KMS-11 (cell line): ENCODE results near the gene MMP10.

Experiments
- H2AFZ ChIP-seq: fragments of 200-600 bp; sonication (generic); 2 replicates; pipeline ENCODE4 v1.6.1; 2016; ENCODE audit warnings: antibody characterized with exemption, mixed run types, low read depth
- H3K27ac ChIP-seq: fragments of 200-600 bp; sonication (generic); 2 replicates; pipeline ENCODE4 v1.6.1; 2016; ENCODE audit warnings: mild to moderate bottlenecking, mixed run types
- H3K27me3 ChIP-seq: fragments of 200-600 bp; sonication (generic); 2 replicates; pipeline ENCODE4 v1.6.1; 2017; ENCODE audit warnings: mild to moderate bottlenecking, low read depth, mixed run types, moderate library complexity; ENCODE audit not compliant: insufficient read depth
- H3K36me3 ChIP-seq: fragments of 200-600 bp; sonication (generic); 2 replicates; pipeline ENCODE4 v1.6.1; 2017; ENCODE audit warnings: mild to moderate bottlenecking, mixed run types; ENCODE audit not compliant: insufficient read depth
- H3K4me1 ChIP-seq: fragments of 200-600 bp; sonication (generic); 2 replicates; pipeline ENCODE4 v1.6.1; 2016; ENCODE audit warnings: mild to moderate bottlenecking, low read depth, mixed run types; ENCODE audit not compliant: poor library complexity, severe bottlenecking
- H3K4me2 ChIP-seq: fragments of 200-600 bp; sonication (generic); 2 replicates; pipeline ENCODE4 v1.7.0; 2016; ENCODE audit warnings: mild to moderate bottlenecking, mixed run types
- H3K4me3 ChIP-seq: fragments of 200-600 bp; sonication (generic); IDR thresholded peaks from 2 replicates; pipeline ENCODE4 v1.6.1; 2017; ENCODE audit warnings: low read depth, low read length, mixed read lengths; ENCODE audit not compliant: insufficient read depth
- H3K79me2 ChIP-seq: fragments of 200-600 bp; sonication (generic); 2 replicates; pipeline ENCODE4 v1.6.1; 2016; ENCODE audit warnings: low read depth, mixed run types; ENCODE audit not compliant: insufficient read depth
- H3K9ac ChIP-seq: fragments of 200-600 bp; sonication (generic); 2 replicates; pipeline ENCODE4 v1.6.1; 2016; ENCODE audit warnings: mild to moderate bottlenecking, mixed run types
- H4K20me1 ChIP-seq: fragments of 200-600 bp; sonication (generic); 2 replicates; pipeline ENCODE4 v1.6.1; 2016; ENCODE audit warnings: mild to moderate bottlenecking, mixed run types; ENCODE audit not compliant: insufficient read depth
- TF ChIP-seq, protein P1 (sequence below): fragments of 200-600 bp; sonication (generic); conservative IDR thresholded peaks from 2 replicates; pipeline ENCODE4 v1.6.1; 2017; ENCODE audit warnings: low read depth, mild to moderate bottlenecking, antibody characterized with exemption, low read length, moderate library complexity, mixed read lengths

Gene MMP10

DNA sequence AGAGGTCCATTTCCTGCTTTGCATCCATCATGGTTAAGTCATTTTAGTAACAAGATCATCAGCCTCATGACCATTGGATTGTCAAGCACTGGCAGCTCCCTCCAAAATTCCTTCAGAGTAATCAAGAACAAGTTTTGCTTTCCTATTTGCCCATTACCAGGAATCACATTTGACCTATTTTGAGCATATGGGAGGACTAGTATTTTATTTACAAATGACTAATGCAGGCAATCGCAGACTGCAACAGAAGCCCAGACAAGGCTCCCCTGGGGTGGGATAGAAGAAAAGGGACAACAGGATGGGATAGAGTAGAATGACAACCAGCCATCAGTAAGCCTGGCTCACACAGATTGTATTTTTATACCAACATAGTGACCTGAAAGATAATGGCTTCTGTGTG, 9.1 kb downstream of the MMP10 start:
- H3K4me3 ChIP-seq, result no peak overlapping the region
- no peaks in the 10 kb centered on the region for H3K4me1 ChIP-seq
- H3K79me2 ChIP-seq, result no peaks in the 10 kb centered on the region
- H3K36me3 ChIP-seq, result no peaks in the 10 kb centered on the region
- H3K27me3 ChIP-seq, result no peaks in the 10 kb centered on the region
- no peak overlapping the region for H3K9ac ChIP-seq
- TF ChIP-seq, protein P1, sequence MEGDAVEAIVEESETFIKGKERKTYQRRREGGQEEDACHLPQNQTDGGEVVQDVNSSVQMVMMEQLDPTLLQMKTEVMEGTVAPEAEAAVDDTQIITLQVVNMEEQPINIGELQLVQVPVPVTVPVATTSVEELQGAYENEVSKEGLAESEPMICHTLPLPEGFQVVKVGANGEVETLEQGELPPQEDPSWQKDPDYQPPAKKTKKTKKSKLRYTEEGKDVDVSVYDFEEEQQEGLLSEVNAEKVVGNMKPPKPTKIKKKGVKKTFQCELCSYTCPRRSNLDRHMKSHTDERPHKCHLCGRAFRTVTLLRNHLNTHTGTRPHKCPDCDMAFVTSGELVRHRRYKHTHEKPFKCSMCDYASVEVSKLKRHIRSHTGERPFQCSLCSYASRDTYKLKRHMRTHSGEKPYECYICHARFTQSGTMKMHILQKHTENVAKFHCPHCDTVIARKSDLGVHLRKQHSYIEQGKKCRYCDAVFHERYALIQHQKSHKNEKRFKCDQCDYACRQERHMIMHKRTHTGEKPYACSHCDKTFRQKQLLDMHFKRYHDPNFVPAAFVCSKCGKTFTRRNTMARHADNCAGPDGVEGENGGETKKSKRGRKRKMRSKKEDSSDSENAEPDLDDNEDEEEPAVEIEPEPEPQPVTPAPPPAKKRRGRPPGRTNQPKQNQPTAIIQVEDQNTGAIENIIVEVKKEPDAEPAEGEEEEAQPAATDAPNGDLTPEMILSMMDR, result no peak
- H3K4me2 ChIP-seq, result no peak overlapping the region
- H2AFZ ChIP-seq, result no peak overlapping the region
- H3K27ac ChIP-seq, result no peak overlapping the region
- no peaks in the 10 kb centered on the region for H4K20me1 ChIP-seq

DNA sequence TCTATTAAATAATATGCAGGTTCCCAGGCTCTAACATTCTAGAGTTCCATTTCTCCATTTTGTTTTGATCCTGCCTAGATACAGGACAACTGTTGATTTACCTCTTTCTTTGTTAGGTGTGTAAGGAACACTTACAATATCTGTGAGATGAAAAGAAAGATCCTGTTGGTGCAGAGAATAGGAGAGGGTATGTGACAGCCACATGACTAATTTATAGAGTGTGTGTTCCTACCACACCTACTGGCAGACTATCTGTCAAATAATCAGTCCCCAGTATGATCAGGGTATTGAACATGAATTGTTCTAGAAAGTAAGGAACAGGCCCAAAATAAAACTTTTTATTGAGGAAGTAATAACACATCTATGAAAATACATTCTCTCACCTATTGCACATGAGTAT, 10.2 kb downstream of the MMP10 start:
- Histone ChIP-seq H3K4me2 (no peak overlapping the region), H3K4me1 (no peaks in the 10 kb centered on the region), H4K20me1 (no peaks in the 10 kb centered on the region), H3K27ac (no peak overlapping the region), H3K9ac (no peak overlapping the region), H3K36me3 (no peaks in the 10 kb centered on the region), H3K4me3 (no peak overlapping the region), H3K27me3 (no peaks in the 10 kb centered on the region), H3K79me2 (no peaks in the 10 kb centered on the region), H2AFZ (no peak overlapping the region)
- TF ChIP-seq, protein P1, result no peak

DNA sequence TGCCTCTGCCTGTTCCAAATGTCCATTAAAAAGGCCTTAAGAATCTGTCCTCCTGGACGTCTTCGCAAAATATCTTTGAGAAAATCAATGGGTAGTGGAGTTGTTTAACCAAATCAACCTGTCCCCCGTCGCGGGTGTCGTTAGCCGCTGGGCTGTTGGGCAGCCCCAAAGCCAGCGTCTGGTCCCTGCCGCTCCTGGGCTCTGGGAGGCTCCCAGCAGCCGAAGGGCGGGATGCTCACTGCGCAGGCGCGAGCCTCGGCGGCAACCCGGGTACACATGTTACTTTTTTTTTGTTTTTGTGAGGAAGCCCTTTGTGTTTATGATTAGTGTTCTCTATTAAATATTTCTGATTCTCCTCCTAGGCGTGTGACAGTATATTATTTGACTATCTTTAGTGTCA, 12.6 kb downstream of the MMP10 start:
- Histone ChIP-seq H3K36me3 (no peaks in the 10 kb centered on the region), H3K4me2 (no peak overlapping the region), H3K27ac (no peak overlapping the region), H3K4me1 (no peaks in the 10 kb centered on the region), H2AFZ (no peak overlapping the region), H3K9ac (no peak overlapping the region), H4K20me1 (no peaks in the 10 kb centered on the region), H3K79me2 (no peaks in the 10 kb centered on the region), H3K4me3 (no peak overlapping the region), H3K27me3 (no peaks in the 10 kb centered on the region)
- TF ChIP-seq, protein P1, result no peak

- Histone ChIP-seq H3K36me3 (no peaks in the 10 kb centered on the region), H3K79me2 (no peaks in the 10 kb centered on the region), H3K4me1 (no peaks in the 10 kb centered on the region), H3K9ac (no peak overlapping the region), H3K4me2 (no peak overlapping the region), H2AFZ (no peak overlapping the region), H3K27me3 (no peaks in the 10 kb centered on the region), H3K4me3 (no peak overlapping the region), H4K20me1 (no peaks in the 10 kb centered on the region), H3K27ac (no peak overlapping the region)
- TF ChIP-seq, protein P1, result no peak
Observed at GRCh38 chr11:102763440-102763839, 17.0 kb downstream of the MMP10 start.

- no peak overlapping the region for H3K27ac ChIP-seq
- H3K9ac ChIP-seq, result no peak overlapping the region
- H3K36me3 ChIP-seq, result no peaks in the 10 kb centered on the region
- H3K27me3 ChIP-seq, result no peaks in the 10 kb centered on the region
- TF ChIP-seq, protein P1, result no peak
- no peaks in the 10 kb centered on the region for H3K79me2 ChIP-seq
- no peak overlapping the region for H2AFZ ChIP-seq
- H3K4me1 ChIP-seq, result no peaks in the 10 kb centered on the region
- no peak overlapping the region for H3K4me3 ChIP-seq
- H3K4me2 ChIP-seq, result no peak overlapping the region
- no peaks in the 10 kb centered on the region for H4K20me1 ChIP-seq
Observed at GRCh38 chr11:102762361-102762767, 18.1 kb downstream of the MMP10 start.
